IMR-90 (cell line): ENCODE results near the gene IP6K3. TPM values are rescaled to one million over a fixed set of nuclear protein-coding genes. Genes with fewer than 3 reads are reported as not detected.
A peak's percentile ranks its signal among the peaks of the same experiment; 100 is the strongest.

Source experiments
- CEBPB ChIP-seq: IDR thresholded peaks from 2 replicates; pipeline ENCODE4 v1.6.1; 2012; ENCODE audit warnings: low read depth, low read length, improper control_type of control experiment
- CHD1 ChIP-seq: IDR thresholded peaks from 2 replicates; pipeline ENCODE4 v1.6.1; 2012; ENCODE audit warnings: low read depth, low read length, improper control_type of control experiment
- MAZ ChIP-seq: IDR thresholded peaks from 2 replicates; pipeline ENCODE4 v1.6.1; 2012; ENCODE audit warnings: low read depth, mild to moderate bottlenecking, low read length, improper control_type of control experiment, moderate library complexity, borderline replicate concordance
- MXI1 ChIP-seq: IDR thresholded peaks from 2 replicates; pipeline ENCODE4 v1.6.1; 2012; ENCODE audit warnings: low read depth, mild to moderate bottlenecking, low read length, moderate library complexity, borderline replicate concordance
- polyA plus RNA-seq, 3 experiments: library from polyadenylated mRNA; depleted of rRNA; stranded (reverse); fragments of >200 nt; gene quantifications; 2 replicates each; pipeline ENCODE4 v1.2.3, GENCODE V29; 2012; ENCODE audit warnings: low replicate concordance in 1 of 3
- total RNA-seq: library from RNA; depleted of rRNA; stranded (reverse); fragments of >200 nt; gene quantifications from 2 replicates; pipeline ENCODE4 v1.2.3, GENCODE V29; 2012

IP6K3 gene
- total and polyA plus RNA-seq, 2 of the 4 experiments (the other 2 are of a cell fraction) = 0.18 to 0.51 TPM

- peak; percentile 70; the same call in 1 of the 2 replicates for TF ChIP-seq MXI1
- TF ChIP-seq MAZ = peak; percentile 46; the same call in 1 of the 2 replicates
- TF ChIP-seq CHD1 = no peak
- TF ChIP-seq CEBPB = no peak
Measured at GRCh38 chr6:33711140-33712129, 35.3 kb downstream of the IP6K3 start, which contains the start of gene UQCC2 (continued).
